Measurements from ENCODE around the gene TERF2IP. TPM values are rescaled to one million over a fixed set of nuclear protein-coding genes. Genes with fewer than 3 reads are reported as not detected.

The TERF2IP gene
- total and polyA plus RNA-seq, 9 of the 15 experiments (the other 6 are each of a cell fraction or from before 2014, with no cell fraction given) = 14.5 to 64.2 (median 47.0) TPM

GRCh38 chr16:75621170-75621477, 26.4 kb upstream of the TERF2IP start (continued):
- no peak for TF ChIP-seq ZNF347 (CRISPR knock-in tag; IDR thresholded peaks at IDR 0.05; ENCODE audit: low read depth)
- peak; percentile 71 for TF ChIP-seq SOX6 (IDR thresholded peaks at IDR 0.05)
- TF ChIP-seq U2AF1 (optimal IDR thresholded peaks at IDR 0.05; ENCODE audit: low read depth, low read length) = no peak
- TF ChIP-seq NFRKB (IDR thresholded peaks at IDR 0.05; ENCODE audit: low read depth) = no peak
- peak; percentile 51; the same call in 1 of the 2 replicates for TF ChIP-seq ARID2 (IDR thresholded peaks at IDR 0.05)
- TF ChIP-seq ZNF146 (CRISPR knock-in tag; IDR thresholded peaks at IDR 0.05; ENCODE audit: unreplicated experiment) = no peak
- TF ChIP-seq SRSF1 (IDR thresholded peaks at IDR 0.05; ENCODE audit: low read depth, low read length) = no peak
- no peak for TF ChIP-seq ZBTB11 (CRISPR knock-in tag; IDR thresholded peaks at IDR 0.05)
- no peak for TF ChIP-seq FOXA3 (CRISPR knock-in tag; conservative IDR thresholded peaks at IDR 0.05 in 1 of 2, IDR thresholded peaks at IDR 0.05 in 1 of 2)
- no peak for TF ChIP-seq GABPB1 (CRISPR knock-in tag; IDR thresholded peaks at IDR 0.05)
- TF ChIP-seq WHSC1 (IDR thresholded peaks at IDR 0.05; ENCODE audit: low read length) = no peak
- TF ChIP-seq STAT5A (IDR thresholded peaks at IDR 0.05; ENCODE audit: borderline replicate concordance, low read length) = peak; percentile 68; the same call in 1 of the 2 replicates
- no peak for TF ChIP-seq ZNF311 (CRISPR knock-in tag; IDR thresholded peaks at IDR 0.05)
- TF ChIP-seq KLF13 (tag; IDR thresholded peaks at IDR 0.05; ENCODE audit: borderline replicate concordance, low read depth) = no peak
- peak; percentile 85 for TF ChIP-seq CHAMP1 (IDR thresholded peaks at IDR 0.05)
- TF ChIP-seq ZNF551 (CRISPR knock-in tag; IDR thresholded peaks at IDR 0.05) = no peak
- TF ChIP-seq MED1 (CRISPR knock-in tag; IDR thresholded peaks at IDR 0.05; ENCODE audit: borderline replicate concordance) = no peak
- no peak for TF ChIP-seq ZBTB8A (IDR thresholded peaks at IDR 0.05; ENCODE audit: partially characterized antibody)
- TF ChIP-seq SMARCB1 (IDR thresholded peaks at IDR 0.05; ENCODE audit: insufficient read length, low read depth) = no peak
- peak; percentile 17 to 60; a peak in 1 of 4 replicates for TF ChIP-seq MAZ (CRISPR knock-in tag; conservative IDR thresholded peaks at IDR 0.05 in 1 of 2, IDR thresholded peaks at IDR 0.05 in 1 of 2)
- TF ChIP-seq ZNF175 (CRISPR knock-in tag; IDR thresholded peaks at IDR 0.05; ENCODE audit: low read depth) = no peak

Data from K562 (cell line).